SK-N-SH (cell line): Measurements from ENCODE around the gene RNF121. TPM values are rescaled to one million over a fixed set of nuclear protein-coding genes. Genes with fewer than 3 reads are reported as not detected.

Source experiments
- CTCF ChIA-PET: fragments of 300-600, 350-600 bp; formaldehyde crosslinking; extraction: SDS; loops from one replicate; lab custom pipeline; 2021; lab: Yijun Ruan, JAX
- POLR2A ChIA-PET: fragments of 350-600 bp; sonication (Branson Sonifier 250); formaldehyde crosslinking; extraction: SDS; loops from one replicate; lab custom pipeline; 2020; ENCODE audit warnings: antibody characterized with exemption, inconsistent platforms; lab: Yijun Ruan, JAX
- DNase-seq: peaks from one replicate; pipeline ENCODE4 v3.0.0; 2012
- H2AFZ ChIP-seq: fragments of 200-600 bp; sonication (generic); 2 replicates; pipeline ENCODE4 v1.8.1; 2016; ENCODE audit warnings: antibody characterized with exemption, mild to moderate bottlenecking, low read depth
- H3F3A ChIP-seq: fragments of 200-600 bp; sonication (generic); replicated peaks from 2 replicates; pipeline ENCODE3; 2016; ENCODE audit warnings: antibody characterized with exemption, mild to moderate bottlenecking; ENCODE audit not compliant: insufficient read depth
- H3K27ac ChIP-seq, 2 experiments: fragments of 200-500 bp in 1 of 2; fragments of 200-600 bp in 1 of 2; sonication (Bioruptor generic) in 1 of 2; sonication (generic), shearing (Covaris generic) in 1 of 2; 2 replicates each; pipeline versions ENCODE4 v1.5.1 to v1.6.1; 2014 to 2016; ENCODE audit warnings: low read depth in 2 of 2, inconsistent platforms in 1 of 2, low read length in 1 of 2, mild to moderate bottlenecking in 1 of 2, mixed read lengths in 1 of 2
- H3K27me3 ChIP-seq: fragments of 200-600 bp; sonication (generic), shearing (Covaris generic); 2 replicates; pipeline ENCODE4 v1.6.1; 2016; ENCODE audit warnings: mixed run types; ENCODE audit not compliant: insufficient read depth
- H3K36me3 ChIP-seq, 2 experiments: fragments of 200-500 bp in 1 of 2; fragments of 200-600 bp in 1 of 2; sonication (Bioruptor generic) in 1 of 2; sonication (generic) in 1 of 2; replicated peaks in 1 of 2; 2 replicates each; pipeline versions ENCODE3 to v1.5.1; 2014 to 2016; ENCODE audit warnings: low read length in 1 of 2, mild to moderate bottlenecking in 1 of 2; ENCODE audit not compliant: insufficient read depth in 2 of 2, control insufficient read depth in 1 of 2
- H3K4me1 ChIP-seq, 2 experiments: fragments of 200-500 bp in 1 of 2; fragments of 200-600 bp in 1 of 2; sonication (Bioruptor generic) in 1 of 2; sonication (generic), shearing (Covaris generic) in 1 of 2; 2 replicates each; pipeline versions ENCODE4 v1.5.1 to v1.6.1; 2014 to 2016; ENCODE audit warnings: low read depth in 1 of 2, low read length in 1 of 2, mixed run types in 1 of 2; ENCODE audit not compliant: insufficient read depth in 2 of 2, control insufficient read depth in 1 of 2
- H3K4me2 ChIP-seq: fragments of 200-600 bp; sonication (generic), shearing (Covaris generic); 2 replicates; pipeline ENCODE4 v1.6.1; 2017; ENCODE audit warnings: mixed run types
- H3K4me3 ChIP-seq, 2 experiments: fragments of 200-500 bp in 1 of 2; fragments of 200-600 bp in 1 of 2; sonication (Bioruptor generic) in 1 of 2; sonication (generic), shearing (Covaris generic) in 1 of 2; 2 replicates each; pipeline versions ENCODE4 v1.5.1 to v1.8.1; 2014 to 2016; ENCODE audit warnings: low read depth in 2 of 2, inconsistent platforms in 1 of 2, low read length in 1 of 2, mild to moderate bottlenecking in 1 of 2, mixed read lengths in 1 of 2, moderate library complexity in 1 of 2
- H3K79me2 ChIP-seq: fragments of 200-600 bp; sonication (generic); 2 replicates; pipeline ENCODE4 v1.8.1; 2017; ENCODE audit warnings: mild to moderate bottlenecking; ENCODE audit not compliant: insufficient read depth
- H3K9ac ChIP-seq: fragments of 200-600 bp; sonication (generic); 2 replicates; pipeline ENCODE4 v1.6.1; 2017; ENCODE audit warnings: mixed run types
- H3K9me2 ChIP-seq: fragments of 200-600 bp; sonication (generic); 2 replicates; pipeline ENCODE4 v1.6.1; 2017; ENCODE audit warnings: mixed run types
- H3K9me3 ChIP-seq: fragments of 200-600 bp; sonication (generic); 2 replicates; pipeline ENCODE4 v1.6.1; 2017; ENCODE audit warnings: mixed run types, mild to moderate bottlenecking, moderate library complexity
- H4K20me1 ChIP-seq: fragments of 200-600 bp; sonication (generic); 2 replicates; pipeline ENCODE4 v1.6.1; 2017; ENCODE audit warnings: mild to moderate bottlenecking, mixed run types; ENCODE audit not compliant: insufficient read depth
- CHD2 ChIP-seq: fragments of 150-350 bp; IDR thresholded peaks from 2 replicates; pipeline ENCODE4 v1.6.1; 2018; ENCODE audit warnings: low read length; ENCODE audit not compliant: partially characterized antibody
- CTCF ChIP-seq: fragments of 200-600 bp; sonication (generic); IDR thresholded peaks from 2 replicates; pipeline ENCODE4 v1.6.1; 2017; ENCODE audit warnings: antibody characterized with exemption, mild to moderate bottlenecking, moderate library complexity
- ELF1 ChIP-seq: IDR thresholded peaks from 2 replicates; pipeline ENCODE4 v1.4.0; 2012
- EP300 ChIP-seq, 2 experiments: IDR thresholded peaks; 2 replicates each; pipeline versions ENCODE4 v1.4.0 to v1.6.1; 2012; ENCODE audit warnings: borderline replicate concordance in 1 of 2, low read depth in 1 of 2, low read length in 1 of 2
- EZH2phosphoT487 ChIP-seq: fragments of 200-600 bp; sonication (generic); IDR thresholded peaks from 2 replicates; pipeline ENCODE4 v1.6.1; 2017; ENCODE audit warnings: low read depth, mixed run types, mild to moderate bottlenecking, antibody characterized with exemption, moderate library complexity, borderline replicate concordance
- GABPA ChIP-seq: IDR thresholded peaks from 2 replicates; pipeline ENCODE4 v1.4.0; 2012; ENCODE audit warnings: low read depth, mild to moderate bottlenecking
- GATA2 ChIP-seq: sonication (generic); formaldehyde crosslinking; IDR thresholded peaks from 2 replicates; pipeline ENCODE4 v1.5.0; 2020; ENCODE audit warnings: mild to moderate bottlenecking, missing genetic modification reagents
- MXI1 ChIP-seq: IDR thresholded peaks from 2 replicates; pipeline ENCODE4 v1.6.1; 2012; ENCODE audit warnings: mild to moderate bottlenecking, low read depth, low read length, improper control_type of control experiment
- NFIC ChIP-seq: IDR thresholded peaks from 2 replicates; pipeline ENCODE4 v1.4.0; 2012; ENCODE audit warnings: borderline replicate concordance
- NRF1 ChIP-seq: IDR thresholded peaks from 2 replicates; pipeline ENCODE4 v1.6.1; 2012; ENCODE audit warnings: low read depth, mild to moderate bottlenecking, low read length
- PBX3 ChIP-seq: IDR thresholded peaks from 2 replicates; pipeline ENCODE4; 2012
- POLR2AphosphoS5 ChIP-seq: IDR thresholded peaks from 2 replicates; pipeline ENCODE4 v1.6.1; 2012; ENCODE audit warnings: low read depth, low read length
- RAD21 ChIP-seq: IDR thresholded peaks from 2 replicates; pipeline ENCODE4 v1.6.1; 2012; ENCODE audit warnings: mild to moderate bottlenecking, low read length
- RCOR1 ChIP-seq: fragments of 150-350 bp; IDR thresholded peaks from 2 replicates; pipeline ENCODE4 v1.6.1; 2017; ENCODE audit warnings: antibody characterized with exemption, low read length
- RFX5 ChIP-seq: IDR thresholded peaks from 2 replicates; pipeline ENCODE4 v1.6.1; 2012; ENCODE audit warnings: mild to moderate bottlenecking, improper control_type of control experiment, low read length
- RXRA ChIP-seq: IDR thresholded peaks from 2 replicates; pipeline ENCODE4 v1.4.0; 2012; ENCODE audit warnings: low read depth, mild to moderate bottlenecking, borderline replicate concordance
- SIN3A ChIP-seq: IDR thresholded peaks from 2 replicates; pipeline ENCODE4 v1.6.1; 2012; ENCODE audit warnings: low read depth, mild to moderate bottlenecking, low read length, moderate library complexity, borderline replicate concordance
- TAF1 ChIP-seq: IDR thresholded peaks from 2 replicates; pipeline ENCODE4 v1.6.1; 2012; ENCODE audit warnings: low read depth, mild to moderate bottlenecking, low read length, moderate library complexity, borderline replicate concordance
- TCF12 ChIP-seq: IDR thresholded peaks from 2 replicates; pipeline ENCODE4 v1.4.0; 2012
- TEAD4 ChIP-seq: IDR thresholded peaks from 2 replicates; pipeline ENCODE4 v1.4.0; 2012; ENCODE audit warnings: mild to moderate bottlenecking, borderline replicate concordance; ENCODE audit not compliant: insufficient read depth
- USF1 ChIP-seq: IDR thresholded peaks from 2 replicates; pipeline ENCODE4 v1.4.0; 2012; ENCODE audit warnings: low read depth, borderline replicate concordance
- USF2 ChIP-seq: fragments of 150-350 bp; IDR thresholded peaks from 2 replicates; pipeline ENCODE4 v1.6.1; 2017; ENCODE audit warnings: antibody characterized with exemption, low read length, low read depth, borderline replicate concordance
- WGBS: methylation state at CpG from one replicate; pipeline ENCODE4 v1.1.6; 2017; ENCODE audit warnings: low lambda C conversion rate; 5-methylcytosine and 5-hydroxymethylcytosine counted together
- polyA plus RNA-seq, 3 experiments: library from polyadenylated mRNA; depleted of rRNA; stranded (reverse); fragments of >200 nt; gene quantifications; 2 replicates each; pipeline ENCODE4 v1.2.3, GENCODE V29; 2012

The RNF121 gene
- polyA plus RNA-seq, 1 of the 3 experiments (the other 2 are of a cell fraction): 49.5 TPM

- Histone ChIP-seq H3K9ac (no peak overlapping the region), H2AFZ (no peak overlapping the region), H3K27ac (no peak overlapping the region), H3K4me2 (no peak overlapping the region), H3K27me3 (no peaks in the 10 kb centered on the region), H3F3A (peaks cover 32% of the 10 kb centered on the region), H3K4me1 (peaks cover 0 to 27% of the 10 kb centered on the region in 2 experiments; a peak in 3 of 4 replicates), H3K9me3 (no peaks in the 10 kb centered on the region), H3K4me3 (no peak overlapping the region), H3K36me3 (no peaks in the 10 kb centered on the region), H3K9me2 (no peaks in the 10 kb centered on the region), H4K20me1 (no peaks in the 10 kb centered on the region), H3K79me2 (peaks cover 83% of the 10 kb centered on the region)
- TF ChIP-seq TAF1: no peak
- no peak for TF ChIP-seq GABPA
- TF ChIP-seq CHD2: no peak
- no peak for TF ChIP-seq EP300 (IDR thresholded peaks at IDR 0.05; ENCODE audit: borderline replicate concordance in 1 of 2, low read depth in 1 of 2, low read length in 1 of 2)
- TF ChIP-seq USF1: no peak
- TF ChIP-seq TEAD4: no peak
- TF ChIP-seq GATA2: no peak
- TF ChIP-seq TCF12: no peak
- no peak for TF ChIP-seq RAD21
- no peak for TF ChIP-seq CTCF
- TF ChIP-seq USF2: no peak
- TF ChIP-seq RCOR1: no peak
- TF ChIP-seq NRF1: no peak
- WGBS: 94% methylated on average over 7 of the region's 7 CpGs
- ChIA-PET CTCF (interaction anchor here (1.7 to 2.5 kb wide), 2 partner anchors 29 to 196 kb away, joined by 4 to 12 read pairs; no protein-coding TSS in a partner anchor), POLR2A (no interaction called here)
- no peak for DNase-seq
Observed at GRCh38 chr11:71948314-71949027, 19.6 kb downstream of the RNF121 start.

- over 99% methylated on average over 6 of the region's 6 CpGs for WGBS
- Histone ChIP-seq H3K4me1 (peaks cover 0 to 27% of the 10 kb centered on the region in 2 experiments; a peak in 3 of 4 replicates), H4K20me1 (no peaks in the 10 kb centered on the region), H3K4me3 (no peak overlapping the region), H3K27me3 (no peaks in the 10 kb centered on the region), H3K36me3 (no peaks in the 10 kb centered on the region), H3K9me3 (no peaks in the 10 kb centered on the region), H3K79me2 (peaks cover 83% of the 10 kb centered on the region), H3K9me2 (no peaks in the 10 kb centered on the region), H3F3A (peaks cover 32% of the 10 kb centered on the region), H3K4me2 (no peak overlapping the region), H3K27ac (no peak overlapping the region), H3K9ac (no peak overlapping the region), H2AFZ (no peak overlapping the region)
- CTCF ChIA-PET: interaction anchor here (1.7 to 2.5 kb wide), 2 partner anchors 28 to 195 kb away, joined by 4 to 12 read pairs; no protein-coding TSS in a partner anchor
- POLR2A ChIA-PET: no interaction called here
- no peak for DNase-seq
- TF ChIP-seq CHD2 (no peak), RXRA (no peak), EZH2phosphoT487 (no peak), PBX3 (no peak), TEAD4 (no peak), POLR2AphosphoS5 (no peak), NFIC (no peak), ELF1 (no peak), MXI1 (no peak), RFX5 (no peak), RCOR1 (no peak), USF1 (no peak), SIN3A (no peak), GATA2 (no peak)
Observed at GRCh38 chr11:71949034-71949433, 20.2 kb downstream of the RNF121 start.
